HL-60 (cell line): Measurements from ENCODE around the gene FN1.

ENCODE experiments used
- CTCF ChIP-seq: IDR thresholded peaks from one replicate; pipeline ENCODE4 v1.5.1; 2011; ENCODE audit warnings: low read length, control low read depth, inconsistent platforms; ENCODE audit not compliant: insufficient read depth
- GABPA ChIP-seq: IDR thresholded peaks from 2 replicates; pipeline ENCODE4 v1.6.1; 2012; ENCODE audit warnings: low read depth
- POLR2AphosphoS5 ChIP-seq: IDR thresholded peaks from 2 replicates; pipeline ENCODE4 v1.6.1; 2012; ENCODE audit warnings: low read depth

- TF ChIP-seq CTCF (no peak), GABPA (no peak), POLR2AphosphoS5 (no peak)
Measured at GRCh38 chr2:215451012-215451756, 15.3 kb upstream of the FN1 start.
